GM12875 (cell line): ENCODE measurements around the gene ATL2.
A peak's percentile ranks its signal among the peaks of the same experiment; 100 is the strongest.
"Not testable (repeated sequence)": the region's sequence is repeated elsewhere in the genome, so short reads cannot be mapped to it uniquely, and the experiment has no call there.

Source experiments
- H3K4me3 ChIP-seq: one replicate; pipeline ENCODE4 v1.5.1; 2011; ENCODE audit warnings: low read depth, low read length, control low read depth
- CTCF ChIP-seq: IDR thresholded peaks from 2 replicates; pipeline ENCODE4 v1.5.1; 2011; ENCODE audit warnings: low read depth, mild to moderate bottlenecking, control low read depth, inconsistent platforms, low read length, moderate library complexity, borderline replicate concordance; ENCODE audit not compliant: insufficient read depth

The ATL2 gene

GRCh38 chr2:38323623-38324022 lies 53.5 kb downstream of the ATL2 start:
- TF ChIP-seq CTCF: no peak
- no peak overlapping the region for H3K4me3 ChIP-seq

GRCh38 chr2:38322224-38322914 lies 54.7 kb downstream of the ATL2 start:
- H3K4me3 ChIP-seq: no peak overlapping the region
- TF ChIP-seq CTCF: no peak

- not testable (repeated sequence) for H3K4me3 ChIP-seq
These were observed 57.8 kb downstream of the ATL2 start for GRCh38 chr2:38319240-38319639.

- TF ChIP-seq CTCF: no peak
- no peak overlapping the region for H3K4me3 ChIP-seq
These were observed 59.3 kb downstream of the ATL2 start for GRCh38 chr2:38317725-38318124.

- no peak overlapping the region for H3K4me3 ChIP-seq
- peak; percentile 44; the same call in 1 of the 2 replicates for TF ChIP-seq CTCF
These were observed 61.3 kb downstream of the ATL2 start for GRCh38 chr2:38315707-38316333.

- no peak for TF ChIP-seq CTCF
- no peak overlapping the region for H3K4me3 ChIP-seq
These were observed 68.3 kb downstream of the ATL2 start for GRCh38 chr2:38308821-38309220.

GRCh38 chr2:38301969-38302702 lies 74.9 kb downstream of the ATL2 start:
- H3K4me3 ChIP-seq: no peak overlapping the region
- no peak for TF ChIP-seq CTCF
